H1 (cell line): ENCODE measurements around the gene ING5. TPM values are rescaled to one million over a fixed set of nuclear protein-coding genes. Genes with fewer than 3 reads are reported as not detected.

Experiments used
- CHD7 ChIP-seq: fragments of 300-600 bp; sonication (generic); IDR thresholded peaks from 2 replicates; pipeline ENCODE4 v1.7.1; 2012; ENCODE audit warnings: low read length, moderate library complexity, mild to moderate bottlenecking, inconsistent platforms; ENCODE audit not compliant: insufficient replicate concordance
- KDM5A ChIP-seq: fragments of 200-600 bp; IDR thresholded peaks from 2 replicates; pipeline ENCODE4 v1.7.1; 2012; ENCODE audit warnings: mild to moderate bottlenecking, low read length, inconsistent platforms, mixed read lengths
- MAX ChIP-seq: IDR thresholded peaks from 2 replicates; pipeline ENCODE4 v1.6.1; 2012; ENCODE audit warnings: inconsistent platforms
- POLR2A ChIP-seq, 2 experiments: IDR thresholded peaks; 1 replicate in 1 of 2; 2 replicates in 1 of 2; pipeline ENCODE4 v1.6.1; 2011; ENCODE audit warnings: low read depth in 2 of 2, low read length in 2 of 2, mild to moderate bottlenecking in 2 of 2; ENCODE audit errors: control extremely low read depth in 1 of 2
- RAD21 ChIP-seq, 2 experiments: IDR thresholded peaks in 1 of 2; conservative IDR thresholded peaks in 1 of 2; 2 replicates each; pipeline ENCODE4 v1.6.1; 2011; ENCODE audit warnings: low read depth in 2 of 2, low read length in 2 of 2, improper control_type of control experiment in 1 of 2, inconsistent platforms in 1 of 2, mild to moderate bottlenecking in 1 of 2, moderate library complexity in 1 of 2
- RBBP5 ChIP-seq: IDR thresholded peaks from 2 replicates; pipeline ENCODE4 v1.7.1; 2012; ENCODE audit warnings: low read depth, mild to moderate bottlenecking, inconsistent platforms, low read length, moderate library complexity, borderline replicate concordance
- RXRA ChIP-seq: IDR thresholded peaks from 2 replicates; pipeline ENCODE4 v1.6.1; 2011; ENCODE audit warnings: low read depth, mild to moderate bottlenecking, low read length, moderate library complexity; ENCODE audit not compliant: insufficient read depth
- TEAD4 ChIP-seq: IDR thresholded peaks from 2 replicates; pipeline ENCODE4 v1.6.1; 2012; ENCODE audit warnings: low read depth, low read length, inconsistent platforms, mixed read lengths
- YY1 ChIP-seq: IDR thresholded peaks from 2 replicates; pipeline ENCODE4 v1.6.1; 2011; ENCODE audit warnings: low read depth, mild to moderate bottlenecking, low read length
- ZNF274 ChIP-seq: IDR thresholded peaks from 2 replicates; pipeline ENCODE4 v1.7.0; 2012; ENCODE audit warnings: low read length, borderline replicate concordance; ENCODE audit errors: extremely low read depth
- polyA plus RNA-seq, 7 experiments: library from polyadenylated mRNA; depleted of rRNA in 3 of 7; stranded (reverse) in 5 of 7; unstranded in 2 of 7; fragments of >200 nt in 5 of 7; fragments of 200-250 nt in 2 of 7; gene quantifications; 1 replicate in 5 of 7; 2 replicates in 1 of 7; 4 replicates in 1 of 7; pipeline versions ENCODE4 v1.2.1 to v1.2.3, GENCODE V29; 2011 to 2013; ENCODE audit warnings: missing spikeins in 2 of 7, mixed read lengths in 2 of 7
- total RNA-seq: library from RNA; stranded (reverse); fragmentation: NEBNext Ultra II Directional; extraction: Animal tissue kit (Norgen Biotek cat#: 25700); gene quantifications from 2 replicates; pipeline ENCODE4 v1.2.1, GENCODE V29; 2021

ING5 gene
- total and polyA plus RNA-seq, 2 of the 8 experiments (the other 6 are each of a cell fraction or from before 2014, with no cell fraction given) = 41.5 to 47.4 TPM

- TF ChIP-seq CHD7 (no peak), ZNF274 (no peak), YY1 (peak; percentile 95), RBBP5 (peak; percentile 94), POLR2A (IDR thresholded peaks at IDR 0.05; ENCODE audit: control extremely low read depth in 1 of 2, low read depth in 2 of 2, low read length in 2 of 2) (peak; percentile 89), KDM5A (peak; percentile 91), RXRA (no peak), MAX (peak; percentile 72; the same call in 1 of the 2 replicates), RAD21 (IDR thresholded peaks at IDR 0.05 in 1 of 2, conservative IDR thresholded peaks at IDR 0.05 in 1 of 2; ENCODE audit: low read depth in 2 of 2, low read length in 2 of 2) (no peak), TEAD4 (no peak)
Observed at GRCh38 chr2:241686650-241687425, 15.0 kb upstream of the ING5 start, which contains the start of gene DTYMK (continued).
